H1 (cell line): ENCODE results near the gene GIT1. TPM values are rescaled to one million over a fixed set of nuclear protein-coding genes. Genes with fewer than 3 reads are reported as not detected.

ENCODE experiments used
- CTCF ChIA-PET: fragments of 300-600 bp; sonication (Branson Sonifier 250); formaldehyde crosslinking; loops from one replicate; lab custom pipeline; 2021; ENCODE audit not compliant: partially characterized antibody; lab: Charles Lee
- POLR2A ChIA-PET: fragments of 300-600 bp; sonication (Branson Sonifier 250); formaldehyde crosslinking; loops from one replicate; lab custom pipeline; 2021; ENCODE audit warnings: inconsistent platforms; ENCODE audit not compliant: partially characterized antibody; lab: Charles Lee
- DNase-seq, 2 experiments: peaks; one replicate each; pipeline versions ENCODE4 v3.0.0 to v3.0.0-alpha.2; 2010 to 2022; ENCODE audit warnings: low spot score in 2 of 2, low read depth in 1 of 2, mixed read lengths in 1 of 2
- FAIRE-seq: peaks from 2 replicates; lab custom pipeline; 2011; peaks lifted over from hg19 to GRCh38; lab: Jason Lieb, UNC
- H2AFZ ChIP-seq: 2 replicates; pipeline ENCODE4 v1.8.1; 2012; ENCODE audit warnings: low read length, inconsistent platforms
- H2AK5ac ChIP-seq: 2 replicates; pipeline ENCODE4 v1.6.1; 2013; ENCODE audit warnings: low read depth, low read length
- H2BK120ac ChIP-seq: replicated peaks from 2 replicates; pipeline ENCODE3; 2013; ENCODE audit warnings: low read depth, low read length, inconsistent platforms
- H2BK12ac ChIP-seq: 2 replicates; pipeline ENCODE4 v1.6.1; 2013; ENCODE audit warnings: low read depth, low read length
- H2BK15ac ChIP-seq: 2 replicates; pipeline ENCODE4 v1.6.1; 2013; ENCODE audit warnings: low read length
- H2BK20ac ChIP-seq: 2 replicates; pipeline ENCODE4 v1.6.1; 2013; ENCODE audit warnings: low read length
- H2BK5ac ChIP-seq: 2 replicates; pipeline ENCODE4 v1.6.1; 2013; ENCODE audit warnings: low read depth, low read length
- H3K14ac ChIP-seq: 2 replicates; pipeline ENCODE4 v1.6.1; 2013; ENCODE audit warnings: inconsistent platforms; ENCODE audit not compliant: insufficient read length
- H3K18ac ChIP-seq: 2 replicates; pipeline ENCODE4 v1.6.1; 2013; ENCODE audit warnings: low read length; ENCODE audit errors: extremely low read depth
- H3K23ac ChIP-seq: 2 replicates; pipeline ENCODE4 v1.6.1; 2013; ENCODE audit warnings: inconsistent platforms; ENCODE audit not compliant: insufficient read length
- H3K23me2 ChIP-seq: 2 replicates; pipeline ENCODE4 v1.6.1; 2013; ENCODE audit warnings: low read depth, low read length
- H3K27ac ChIP-seq: 2 replicates; pipeline ENCODE4 v1.6.1; 2011; ENCODE audit warnings: low read depth, low read length, inconsistent platforms
- H3K27me3 ChIP-seq, 4 experiments: replicated peaks in 1 of 4; 1 replicate in 1 of 4; 2 replicates in 3 of 4; pipeline versions ENCODE4 v1.6.1 to v1.8.1; 2011 to 2013; ENCODE audit warnings: low read length in 3 of 4, mild to moderate bottlenecking in 3 of 4, inconsistent platforms in 2 of 4, mixed read lengths in 2 of 4, moderate library complexity in 1 of 4; ENCODE audit not compliant: control insufficient read depth in 3 of 4, insufficient read depth in 3 of 4; ENCODE audit errors: extremely low read depth in 1 of 4
- H3K36me3 ChIP-seq, 4 experiments: 2 replicates each; pipeline versions ENCODE4 v1.6.1 to v1.8.1; 2011 to 2013; ENCODE audit warnings: mild to moderate bottlenecking in 4 of 4, low read length in 3 of 4, moderate library complexity in 2 of 4, control low read depth in 1 of 4, inconsistent platforms in 1 of 4; ENCODE audit not compliant: insufficient read depth in 4 of 4, control insufficient read depth in 2 of 4
- H3K4ac ChIP-seq: replicated peaks from 2 replicates; pipeline ENCODE3; 2013; ENCODE audit warnings: low read length, low read depth, mixed read lengths, inconsistent platforms; ENCODE audit not compliant: insufficient read length
- H3K4me1 ChIP-seq, 4 experiments: replicated peaks in 1 of 4; 1 replicate in 1 of 4; 2 replicates in 3 of 4; pipeline versions ENCODE4 v1.6.1 to v1.8.1; 2011 to 2013; ENCODE audit warnings: low read length in 3 of 4, inconsistent platforms in 2 of 4, mixed read lengths in 1 of 4; ENCODE audit not compliant: insufficient read depth in 4 of 4, control insufficient read depth in 3 of 4
- H3K4me2 ChIP-seq, 2 experiments: 2 replicates each; pipeline versions ENCODE4 v1.6.1 to v1.8.1; 2011 to 2013; ENCODE audit warnings: low read depth in 2 of 2, low read length in 2 of 2, control low read depth in 1 of 2, inconsistent platforms in 1 of 2, mild to moderate bottlenecking in 1 of 2; ENCODE audit not compliant: insufficient read depth in 1 of 2
- H3K4me3 ChIP-seq, 4 experiments: fragments of 200-600, 300-600 bp in 1 of 4; sonication (generic), shearing (Covaris generic), sonication (Bioruptor Twin) in 1 of 4; 2 replicates each; pipeline versions ENCODE4 v1.5.1 to v1.8.1; 2011 to 2016; ENCODE audit warnings: low read length in 4 of 4, low read depth in 3 of 4, control low read depth in 2 of 4, inconsistent platforms in 2 of 4, mild to moderate bottlenecking in 2 of 4, mixed read lengths in 1 of 4, moderate library complexity in 1 of 4; ENCODE audit not compliant: insufficient read depth in 2 of 4; ENCODE audit errors: extremely low read depth in 1 of 4
- H3K56ac ChIP-seq: replicated peaks from 2 replicates; pipeline ENCODE3; 2013; ENCODE audit warnings: low read depth, mild to moderate bottlenecking, mixed read lengths, low read length, inconsistent platforms; ENCODE audit not compliant: insufficient read length
- H3K79me1 ChIP-seq: 2 replicates; pipeline ENCODE4 v1.6.1; 2013; ENCODE audit warnings: low read depth, low read length, control low read depth
- H3K79me2 ChIP-seq, 2 experiments: 2 replicates each; pipeline versions ENCODE4 v1.6.1 to v1.8.1; 2012 to 2013; ENCODE audit warnings: low read length in 2 of 2, mild to moderate bottlenecking in 2 of 2, inconsistent platforms in 1 of 2; ENCODE audit not compliant: insufficient read depth in 2 of 2, control insufficient read depth in 1 of 2
- H3K9ac ChIP-seq, 4 experiments: replicated peaks in 1 of 4; 1 replicate in 1 of 4; 2 replicates in 3 of 4; pipeline versions ENCODE4 v1.6.1 to v1.8.1; 2011 to 2013; ENCODE audit warnings: low read depth in 3 of 4, low read length in 3 of 4, control low read depth in 2 of 4, mild to moderate bottlenecking in 2 of 4, moderate library complexity in 2 of 4, inconsistent platforms in 1 of 4; ENCODE audit errors: extremely low read depth in 1 of 4
- H3K9me3 ChIP-seq, 2 experiments: 2 replicates each; pipeline versions ENCODE4 v1.6.1 to v1.8.1; 2012 to 2013; ENCODE audit warnings: mild to moderate bottlenecking in 2 of 2, moderate library complexity in 2 of 2, control low read depth in 1 of 2, inconsistent platforms in 1 of 2, low read depth in 1 of 2, low read length in 1 of 2, mixed read lengths in 1 of 2; ENCODE audit not compliant: insufficient read depth in 2 of 2
- H4K20me1 ChIP-seq, 2 experiments: replicated peaks in 1 of 2; 2 replicates each; pipeline versions ENCODE3 to v1.8.1; 2011 to 2013; ENCODE audit warnings: inconsistent platforms in 2 of 2, low read length in 2 of 2, mild to moderate bottlenecking in 1 of 2; ENCODE audit not compliant: insufficient read depth in 2 of 2, control insufficient read depth in 1 of 2
- H4K5ac ChIP-seq: 2 replicates; pipeline ENCODE4 v1.6.1; 2013; ENCODE audit warnings: low read length, low read depth, mixed read lengths, inconsistent platforms; ENCODE audit not compliant: insufficient read length
- H4K8ac ChIP-seq: 2 replicates; pipeline ENCODE4 v1.8.0; 2013; ENCODE audit warnings: mild to moderate bottlenecking, moderate library complexity, low read length, inconsistent platforms; ENCODE audit not compliant: insufficient read depth; ENCODE audit errors: extremely low read depth
- H4K91ac ChIP-seq: replicated peaks from 2 replicates; pipeline ENCODE3; 2013; ENCODE audit warnings: low read length, mixed read lengths, inconsistent platforms; ENCODE audit not compliant: insufficient read length
- CHD2 ChIP-seq: IDR thresholded peaks from 2 replicates; pipeline ENCODE4 v1.6.1; 2012; ENCODE audit warnings: low read length, improper control_type of control experiment
- GABPA ChIP-seq: IDR thresholded peaks from 2 replicates; pipeline ENCODE4 v1.6.1; 2011; ENCODE audit warnings: mild to moderate bottlenecking, low read length, moderate library complexity, borderline replicate concordance; ENCODE audit not compliant: insufficient read depth
- JUN ChIP-seq: IDR thresholded peaks from 2 replicates; pipeline ENCODE4 v1.6.1; 2011; ENCODE audit warnings: low read depth, mild to moderate bottlenecking, improper control_type of control experiment, low read length
- JUND ChIP-seq: IDR thresholded peaks from 2 replicates; pipeline ENCODE4 v1.6.1; 2011; ENCODE audit warnings: mild to moderate bottlenecking, improper control_type of control experiment, low read length
- KDM1A ChIP-seq: fragments of 200-600, 300-600 bp; sonication (generic); IDR thresholded peaks from 2 replicates; pipeline ENCODE4 v1.7.1; 2016; ENCODE audit warnings: mild to moderate bottlenecking, low read length, borderline replicate concordance
- NRF1 ChIP-seq: IDR thresholded peaks from 2 replicates; pipeline ENCODE4 v1.6.1; 2011; ENCODE audit warnings: mild to moderate bottlenecking, low read depth, low read length, improper control_type of control experiment
- PHF8 ChIP-seq: fragments of 200-600 bp; sonication (generic); conservative IDR thresholded peaks from 2 replicates; pipeline ENCODE4 v1.7.1; 2012; ENCODE audit warnings: low read depth, mild to moderate bottlenecking, inconsistent platforms, low read length, moderate library complexity
- POLR2A ChIP-seq, 2 experiments: IDR thresholded peaks; 1 replicate in 1 of 2; 2 replicates in 1 of 2; pipeline ENCODE4 v1.6.1; 2011; ENCODE audit warnings: low read depth in 2 of 2, low read length in 2 of 2, mild to moderate bottlenecking in 2 of 2; ENCODE audit errors: control extremely low read depth in 1 of 2
- RAD21 ChIP-seq, 2 experiments: IDR thresholded peaks in 1 of 2; conservative IDR thresholded peaks in 1 of 2; 2 replicates each; pipeline ENCODE4 v1.6.1; 2011; ENCODE audit warnings: low read depth in 2 of 2, low read length in 2 of 2, improper control_type of control experiment in 1 of 2, inconsistent platforms in 1 of 2, mild to moderate bottlenecking in 1 of 2, moderate library complexity in 1 of 2
- RNF2 ChIP-seq: fragments of 200-900, 300-1000 bp; sonication (generic); IDR thresholded peaks from 2 replicates; pipeline ENCODE4 v1.7.1; 2016; ENCODE audit warnings: borderline replicate concordance, low read depth, mild to moderate bottlenecking, antibody characterized with exemption, low read length; ENCODE audit not compliant: poor library complexity, severe bottlenecking; ENCODE audit errors: missing control alignments
- SP4 ChIP-seq: IDR thresholded peaks from 2 replicates; pipeline ENCODE4 v1.6.1; 2012; ENCODE audit warnings: low read length, inconsistent platforms
- TAF7 ChIP-seq: optimal IDR thresholded peaks from 2 replicates; pipeline ENCODE3; 2011; ENCODE audit warnings: low read depth, mild to moderate bottlenecking, inconsistent platforms, low read length, moderate library complexity, borderline replicate concordance
- USF2 ChIP-seq: IDR thresholded peaks from 2 replicates; pipeline ENCODE4 v1.6.1; 2011; ENCODE audit warnings: low read length, improper control_type of control experiment
- WGBS, 2 experiments: shearing (Covaris generic) in 1 of 2; methylation state at CpG; one replicate each; pipeline versions ENCODE4 v1.1.6 to v1.1.7; 2013 to 2015; ENCODE audit warnings: low lambda C conversion rate in 2 of 2, mixed read lengths in 2 of 2, inconsistent platforms in 1 of 2, low coverage in 1 of 2, missing lambda C conversion rate in 1 of 2; ENCODE audit not compliant: insufficient replicate concordance in 2 of 2, insufficient coverage in 1 of 2, insufficient read length in 1 of 2; ENCODE audit errors: extremely low coverage in 1 of 2, missing lambda C conversion rate in 1 of 2; 5-methylcytosine and 5-hydroxymethylcytosine counted together
- polyA plus RNA-seq, 7 experiments: library from polyadenylated mRNA; depleted of rRNA in 3 of 7; stranded (reverse) in 5 of 7; unstranded in 2 of 7; fragments of >200 nt in 5 of 7; fragments of 200-250 nt in 2 of 7; gene quantifications; 1 replicate in 5 of 7; 2 replicates in 1 of 7; 4 replicates in 1 of 7; pipeline versions ENCODE4 v1.2.1 to v1.2.3, GENCODE V29; 2011 to 2013; ENCODE audit warnings: missing spikeins in 2 of 7, mixed read lengths in 2 of 7
- total RNA-seq: library from RNA; stranded (reverse); fragmentation: NEBNext Ultra II Directional; extraction: Animal tissue kit (Norgen Biotek cat#: 25700); gene quantifications from 2 replicates; pipeline ENCODE4 v1.2.1, GENCODE V29; 2021

GIT1 gene
- total and polyA plus RNA-seq, 2 of the 8 experiments (the other 6 are each of a cell fraction or from before 2014, with no cell fraction given): 62.4 to 63.0 TPM

- Histone ChIP-seq H2BK20ac (no peak overlapping the region), H3K56ac (no peak overlapping the region), H2BK5ac (no peak overlapping the region), H3K36me3 (peaks cover 0 to 9% (median 4%) of the 10 kb centered on the region in 4 experiments; a peak in 3 of 8 replicates), H2BK120ac (no peak overlapping the region), H3K4me3 (no peak overlapping the region), H4K8ac (no peak overlapping the region), H3K18ac (no peak overlapping the region), H3K23ac (no peak overlapping the region), H2AFZ (no peak overlapping the region), H2BK12ac (no peak overlapping the region), H4K5ac (no peak overlapping the region), H4K91ac (no peak overlapping the region), H3K9me3 (no peaks in the 10 kb centered on the region), H4K20me1 (no peaks in the 10 kb centered on the region), H3K27ac (no peak overlapping the region), H3K4me2 (no peak overlapping the region), H3K79me1 (no peaks in the 10 kb centered on the region), H3K4me1 (peaks cover 0 to 2% (median 1%) of the 10 kb centered on the region in 4 experiments; a peak in 3 of 7 replicates), H3K14ac (no peak overlapping the region), H3K27me3 (no peaks in the 10 kb centered on the region), H3K23me2 (no peaks in the 10 kb centered on the region), H3K79me2 (no peaks in the 10 kb centered on the region), H2BK15ac (no peak overlapping the region), H3K9ac (no peak overlapping the region), H3K4ac (no peak overlapping the region), H2AK5ac (no peak overlapping the region)
- FAIRE-seq (no peak), DNase-seq (no peak)
- POLR2A ChIA-PET: no interaction called here
- CTCF ChIA-PET: interaction anchor here (0.8 to 1.8 kb wide), 8 partner anchors 11 to 451 kb away, joined by 3 to 7 read pairs (median 4); no protein-coding TSS in a partner anchor
- WGBS, 2 experiments: 91% methylated on average over 2 of the region's 2 CpGs; no CpG with 5 or more reads in 1 of the 2 experiments
- TF ChIP-seq KDM1A (no peak), JUND (no peak), POLR2A (IDR thresholded peaks at IDR 0.05; ENCODE audit: control extremely low read depth in 1 of 2, low read depth in 2 of 2, low read length in 2 of 2) (no peak), USF2 (no peak), JUN (no peak), CHD2 (no peak), PHF8 (no peak), NRF1 (no peak), TAF7 (no peak), RNF2 (no peak), GABPA (no peak), SP4 (no peak), RAD21 (IDR thresholded peaks at IDR 0.05 in 1 of 2, conservative IDR thresholded peaks at IDR 0.05 in 1 of 2; ENCODE audit: low read depth in 2 of 2, low read length in 2 of 2) (no peak)
Measured at GRCh38 chr17:29628644-29629043, 39.2 kb upstream of the GIT1 start.
